SK-N-SH (cell line): ENCODE results near the gene APRT. TPM values are rescaled to one million over a fixed set of nuclear protein-coding genes. Genes with fewer than 3 reads are reported as not detected.

Experiments
- CTCF ChIA-PET: fragments of 300-600, 350-600 bp; formaldehyde crosslinking; extraction: SDS; loops from one replicate; lab custom pipeline; 2021; lab: Yijun Ruan, JAX
- POLR2A ChIA-PET: fragments of 350-600 bp; sonication (Branson Sonifier 250); formaldehyde crosslinking; extraction: SDS; loops from one replicate; lab custom pipeline; 2020; ENCODE audit warnings: antibody characterized with exemption, inconsistent platforms; lab: Yijun Ruan, JAX
- DNase-seq: peaks from one replicate; pipeline ENCODE4 v3.0.0; 2012
- H2AFZ ChIP-seq: fragments of 200-600 bp; sonication (generic); 2 replicates; pipeline ENCODE4 v1.8.1; 2016; ENCODE audit warnings: antibody characterized with exemption, mild to moderate bottlenecking, low read depth
- H3F3A ChIP-seq: fragments of 200-600 bp; sonication (generic); replicated peaks from 2 replicates; pipeline ENCODE3; 2016; ENCODE audit warnings: antibody characterized with exemption, mild to moderate bottlenecking; ENCODE audit not compliant: insufficient read depth
- H3K27ac ChIP-seq, 2 experiments: fragments of 200-500 bp in 1 of 2; fragments of 200-600 bp in 1 of 2; sonication (Bioruptor generic) in 1 of 2; sonication (generic), shearing (Covaris generic) in 1 of 2; 2 replicates each; pipeline versions ENCODE4 v1.5.1 to v1.6.1; 2014 to 2016; ENCODE audit warnings: low read depth in 2 of 2, inconsistent platforms in 1 of 2, low read length in 1 of 2, mild to moderate bottlenecking in 1 of 2, mixed read lengths in 1 of 2
- H3K27me3 ChIP-seq: fragments of 200-600 bp; sonication (generic), shearing (Covaris generic); 2 replicates; pipeline ENCODE4 v1.6.1; 2016; ENCODE audit warnings: mixed run types; ENCODE audit not compliant: insufficient read depth
- H3K36me3 ChIP-seq, 2 experiments: fragments of 200-500 bp in 1 of 2; fragments of 200-600 bp in 1 of 2; sonication (Bioruptor generic) in 1 of 2; sonication (generic) in 1 of 2; replicated peaks in 1 of 2; 2 replicates each; pipeline versions ENCODE3 to v1.5.1; 2014 to 2016; ENCODE audit warnings: low read length in 1 of 2, mild to moderate bottlenecking in 1 of 2; ENCODE audit not compliant: insufficient read depth in 2 of 2, control insufficient read depth in 1 of 2
- H3K4me1 ChIP-seq, 2 experiments: fragments of 200-500 bp in 1 of 2; fragments of 200-600 bp in 1 of 2; sonication (Bioruptor generic) in 1 of 2; sonication (generic), shearing (Covaris generic) in 1 of 2; 2 replicates each; pipeline versions ENCODE4 v1.5.1 to v1.6.1; 2014 to 2016; ENCODE audit warnings: low read depth in 1 of 2, low read length in 1 of 2, mixed run types in 1 of 2; ENCODE audit not compliant: insufficient read depth in 2 of 2, control insufficient read depth in 1 of 2
- H3K4me2 ChIP-seq: fragments of 200-600 bp; sonication (generic), shearing (Covaris generic); 2 replicates; pipeline ENCODE4 v1.6.1; 2017; ENCODE audit warnings: mixed run types
- H3K4me3 ChIP-seq, 2 experiments: fragments of 200-500 bp in 1 of 2; fragments of 200-600 bp in 1 of 2; sonication (Bioruptor generic) in 1 of 2; sonication (generic), shearing (Covaris generic) in 1 of 2; 2 replicates each; pipeline versions ENCODE4 v1.5.1 to v1.8.1; 2014 to 2016; ENCODE audit warnings: low read depth in 2 of 2, inconsistent platforms in 1 of 2, low read length in 1 of 2, mild to moderate bottlenecking in 1 of 2, mixed read lengths in 1 of 2, moderate library complexity in 1 of 2
- H3K79me2 ChIP-seq: fragments of 200-600 bp; sonication (generic); 2 replicates; pipeline ENCODE4 v1.8.1; 2017; ENCODE audit warnings: mild to moderate bottlenecking; ENCODE audit not compliant: insufficient read depth
- H3K9ac ChIP-seq: fragments of 200-600 bp; sonication (generic); 2 replicates; pipeline ENCODE4 v1.6.1; 2017; ENCODE audit warnings: mixed run types
- H3K9me2 ChIP-seq: fragments of 200-600 bp; sonication (generic); 2 replicates; pipeline ENCODE4 v1.6.1; 2017; ENCODE audit warnings: mixed run types
- H3K9me3 ChIP-seq: fragments of 200-600 bp; sonication (generic); 2 replicates; pipeline ENCODE4 v1.6.1; 2017; ENCODE audit warnings: mixed run types, mild to moderate bottlenecking, moderate library complexity
- H4K20me1 ChIP-seq: fragments of 200-600 bp; sonication (generic); 2 replicates; pipeline ENCODE4 v1.6.1; 2017; ENCODE audit warnings: mild to moderate bottlenecking, mixed run types; ENCODE audit not compliant: insufficient read depth
- MEF2A ChIP-seq: IDR thresholded peaks from 2 replicates; pipeline ENCODE4 v1.4.0; 2012; ENCODE audit warnings: low read depth, borderline replicate concordance
- NFIC ChIP-seq: IDR thresholded peaks from 2 replicates; pipeline ENCODE4 v1.4.0; 2012; ENCODE audit warnings: borderline replicate concordance
- RAD21 ChIP-seq: IDR thresholded peaks from 2 replicates; pipeline ENCODE4 v1.6.1; 2012; ENCODE audit warnings: mild to moderate bottlenecking, low read length
- SIN3A ChIP-seq: IDR thresholded peaks from 2 replicates; pipeline ENCODE4 v1.6.1; 2012; ENCODE audit warnings: low read depth, mild to moderate bottlenecking, low read length, moderate library complexity, borderline replicate concordance
- SMC3 ChIP-seq: IDR thresholded peaks from 2 replicates; pipeline ENCODE4 v1.6.1; 2012; ENCODE audit warnings: low read depth, low read length, improper control_type of control experiment
- TAF1 ChIP-seq: IDR thresholded peaks from 2 replicates; pipeline ENCODE4 v1.6.1; 2012; ENCODE audit warnings: low read depth, mild to moderate bottlenecking, low read length, moderate library complexity, borderline replicate concordance
- WGBS: methylation state at CpG from one replicate; pipeline ENCODE4 v1.1.6; 2017; ENCODE audit warnings: low lambda C conversion rate; 5-methylcytosine and 5-hydroxymethylcytosine counted together
- polyA plus RNA-seq, 3 experiments: library from polyadenylated mRNA; depleted of rRNA; stranded (reverse); fragments of >200 nt; gene quantifications; 2 replicates each; pipeline ENCODE4 v1.2.3, GENCODE V29; 2012
- TF ChIP-seq, protein P1 (sequence below): fragments of 150-350 bp; IDR thresholded peaks from 2 replicates; pipeline ENCODE4 v1.6.1; 2017; ENCODE audit warnings: antibody characterized with exemption, low read length, low read depth, borderline replicate concordance
- TF ChIP-seq, protein P2 (sequence below): IDR thresholded peaks from 2 replicates; pipeline ENCODE4 v1.4.0; 2012; ENCODE audit warnings: low read depth, borderline replicate concordance
- TF ChIP-seq, protein P3 (sequence below): fragments of 200-600 bp; sonication (generic); IDR thresholded peaks from 2 replicates; pipeline ENCODE4 v1.6.1; 2017; ENCODE audit warnings: antibody characterized with exemption, mild to moderate bottlenecking, moderate library complexity

Gene APRT
- polyA plus RNA-seq, 1 of the 3 experiments (the other 2 are of a cell fraction): 192 TPM

DNA sequence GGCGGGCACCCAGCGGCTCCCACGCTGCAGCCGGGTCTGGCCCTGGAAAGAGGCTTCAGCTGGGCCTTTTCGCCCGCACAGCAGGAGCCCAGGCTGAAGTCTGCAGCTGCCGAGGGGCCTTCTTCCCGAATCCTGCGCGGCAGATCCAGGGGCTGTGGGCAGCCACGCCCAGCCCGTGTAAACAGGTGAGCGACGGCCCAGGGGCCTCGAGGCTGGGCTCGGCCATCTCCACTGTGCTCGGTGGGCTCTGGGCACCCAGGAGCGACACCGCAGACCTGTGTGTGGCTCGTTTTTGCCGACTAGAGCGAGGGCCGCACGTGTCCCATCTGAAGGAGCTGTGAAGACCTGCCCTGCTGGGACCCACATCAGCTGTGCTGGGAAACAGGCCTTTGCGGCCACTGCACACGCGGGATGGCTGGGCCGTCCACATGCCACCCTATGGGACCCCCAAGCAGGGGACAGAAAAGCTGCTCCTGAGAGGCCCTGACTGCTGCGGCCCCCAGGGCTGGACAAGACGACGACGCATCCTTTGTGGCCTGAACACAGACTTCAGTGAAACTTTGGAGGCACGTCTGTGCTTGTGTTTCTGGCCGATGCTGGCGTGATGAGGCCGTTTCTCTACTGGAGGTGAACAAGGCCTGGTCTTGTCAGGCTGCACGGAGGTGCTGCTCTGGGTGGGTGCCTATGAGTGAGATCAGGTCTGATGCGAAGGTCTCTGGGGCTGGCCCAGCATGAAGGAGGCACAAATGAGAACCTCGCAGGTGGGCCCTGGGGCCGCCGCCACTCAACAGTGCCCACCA lies 5.2 kb upstream of the APRT start (continued):
- TF ChIP-seq, protein P1, sequence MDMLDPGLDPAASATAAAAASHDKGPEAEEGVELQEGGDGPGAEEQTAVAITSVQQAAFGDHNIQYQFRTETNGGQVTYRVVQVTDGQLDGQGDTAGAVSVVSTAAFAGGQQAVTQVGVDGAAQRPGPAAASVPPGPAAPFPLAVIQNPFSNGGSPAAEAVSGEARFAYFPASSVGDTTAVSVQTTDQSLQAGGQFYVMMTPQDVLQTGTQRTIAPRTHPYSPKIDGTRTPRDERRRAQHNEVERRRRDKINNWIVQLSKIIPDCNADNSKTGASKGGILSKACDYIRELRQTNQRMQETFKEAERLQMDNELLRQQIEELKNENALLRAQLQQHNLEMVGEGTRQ: no peak

DNA sequence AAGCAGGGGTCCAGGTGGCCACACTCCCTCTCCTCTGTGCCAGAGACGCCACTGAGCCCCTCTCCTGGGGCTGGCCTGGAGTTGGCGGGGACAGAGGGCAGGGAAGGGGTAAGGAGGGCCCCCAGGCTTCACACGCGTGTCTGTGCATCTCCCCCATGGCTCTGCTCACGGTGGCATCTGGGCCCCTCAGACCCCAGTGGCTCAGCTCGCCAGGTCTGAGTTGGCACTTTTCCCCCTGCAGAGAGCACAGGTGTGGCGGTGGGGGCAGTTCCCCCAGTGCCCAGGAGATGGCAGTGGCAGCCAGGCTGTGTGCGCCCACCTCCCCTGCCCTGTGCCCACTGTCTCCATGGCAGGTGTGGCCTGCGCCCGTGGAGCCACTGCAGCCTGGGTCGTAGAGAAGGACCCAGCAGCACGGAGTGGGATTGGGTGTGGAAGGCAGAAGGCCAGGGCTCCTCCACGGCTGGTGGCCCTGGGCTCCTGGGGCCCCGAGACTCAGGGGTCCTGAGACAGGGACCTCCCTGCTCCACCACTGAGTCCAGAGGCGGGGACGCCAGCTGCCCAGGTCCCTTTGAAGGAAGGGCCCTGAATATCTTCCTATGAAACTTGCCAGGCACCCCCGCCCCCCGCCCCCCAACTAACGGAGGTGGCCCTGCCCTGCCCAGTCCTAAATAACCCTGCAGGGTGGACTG lies 4.3 kb upstream of the APRT start:
- TF ChIP-seq SIN3A (peak; percentile 23; the same call in 1 of the 2 replicates), TAF1 (no peak), NFIC (no peak), RAD21 (peak; percentile 84), SMC3 (peak; percentile 64), MEF2A (no peak)
- TF ChIP-seq, protein P2, sequence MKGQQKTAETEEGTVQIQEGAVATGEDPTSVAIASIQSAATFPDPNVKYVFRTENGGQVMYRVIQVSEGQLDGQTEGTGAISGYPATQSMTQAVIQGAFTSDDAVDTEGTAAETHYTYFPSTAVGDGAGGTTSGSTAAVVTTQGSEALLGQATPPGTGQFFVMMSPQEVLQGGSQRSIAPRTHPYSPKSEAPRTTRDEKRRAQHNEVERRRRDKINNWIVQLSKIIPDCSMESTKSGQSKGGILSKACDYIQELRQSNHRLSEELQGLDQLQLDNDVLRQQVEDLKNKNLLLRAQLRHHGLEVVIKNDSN: no peak
- TF ChIP-seq, protein P3, sequence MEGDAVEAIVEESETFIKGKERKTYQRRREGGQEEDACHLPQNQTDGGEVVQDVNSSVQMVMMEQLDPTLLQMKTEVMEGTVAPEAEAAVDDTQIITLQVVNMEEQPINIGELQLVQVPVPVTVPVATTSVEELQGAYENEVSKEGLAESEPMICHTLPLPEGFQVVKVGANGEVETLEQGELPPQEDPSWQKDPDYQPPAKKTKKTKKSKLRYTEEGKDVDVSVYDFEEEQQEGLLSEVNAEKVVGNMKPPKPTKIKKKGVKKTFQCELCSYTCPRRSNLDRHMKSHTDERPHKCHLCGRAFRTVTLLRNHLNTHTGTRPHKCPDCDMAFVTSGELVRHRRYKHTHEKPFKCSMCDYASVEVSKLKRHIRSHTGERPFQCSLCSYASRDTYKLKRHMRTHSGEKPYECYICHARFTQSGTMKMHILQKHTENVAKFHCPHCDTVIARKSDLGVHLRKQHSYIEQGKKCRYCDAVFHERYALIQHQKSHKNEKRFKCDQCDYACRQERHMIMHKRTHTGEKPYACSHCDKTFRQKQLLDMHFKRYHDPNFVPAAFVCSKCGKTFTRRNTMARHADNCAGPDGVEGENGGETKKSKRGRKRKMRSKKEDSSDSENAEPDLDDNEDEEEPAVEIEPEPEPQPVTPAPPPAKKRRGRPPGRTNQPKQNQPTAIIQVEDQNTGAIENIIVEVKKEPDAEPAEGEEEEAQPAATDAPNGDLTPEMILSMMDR: peak; percentile 72
- Histone ChIP-seq H3K4me2 (no peak overlapping the region), H3K4me3 (no peak overlapping the region; a peak in 1 of 4 replicates), H2AFZ (no peak overlapping the region), H3K79me2 (peaks cover 1% of the 10 kb centered on the region), H3F3A (peaks cover 13% of the 10 kb centered on the region), H3K9me3 (no peaks in the 10 kb centered on the region), H3K4me1 (peaks cover 0 to 12% of the 10 kb centered on the region in 2 experiments; a peak in 1 of 4 replicates), H3K27me3 (no peaks in the 10 kb centered on the region), H4K20me1 (peaks cover under 1% of the 10 kb centered on the region; the same call in 1 of the 2 replicates), H3K9ac (no peak overlapping the region), H3K27ac (no peak overlapping the region), H3K36me3 (no peaks in the 10 kb centered on the region), H3K9me2 (no peaks in the 10 kb centered on the region)
- DNase-seq: peak; percentile 86
- POLR2A ChIA-PET: no interaction called here
- WGBS: 32% methylated on average over 6 of the region's 19 CpGs
- CTCF ChIA-PET: interaction anchor here (0.6 to 9.1 kb wide), 31 partner anchors 9 to 402 kb away, joined by 3 to 82 read pairs (median 5); partner anchors contain the start of genes CDH15, GALNS, TRAPPC2L and ZNF778
